Testis (tissue), 3 donors: Measurements from ENCODE around the gene RGS7. TPM values are rescaled to one million over a fixed set of nuclear protein-coding genes. Genes with fewer than 3 reads are reported as not detected.
"Not testable (repeated sequence)": the region's sequence is repeated elsewhere in the genome, so short reads cannot be mapped to it uniquely, and the experiment has no call there.

Source experiments
- DNase-seq: peaks from one replicate; pipeline ENCODE4 v3.0.0-alpha.2; 2019
- H3K27ac ChIP-seq, 2 donors: fragments of 200-600 bp; sonication (generic); one replicate each; pipeline ENCODE4 v1.5.1; 2019
- H3K27me3 ChIP-seq: fragments of 200-600 bp; sonication (generic); one replicate; pipeline ENCODE4 v1.5.1; 2019
- H3K36me3 ChIP-seq: fragments of 200-600 bp; sonication (generic); one replicate; pipeline ENCODE4 v1.5.1; 2017; ENCODE audit warnings: low read depth; ENCODE audit errors: missing control alignments
- H3K4me1 ChIP-seq: fragments of 200-600 bp; sonication (generic); one replicate; pipeline ENCODE4 v1.5.1; 2019
- H3K4me3 ChIP-seq, 2 donors: fragments of 200-600 bp; sonication (generic); one replicate each; pipeline ENCODE4 v1.5.1; 2017 to 2019
- H3K9me3 ChIP-seq: fragments of 200-600 bp; sonication (generic); one replicate; pipeline ENCODE4 v1.5.1; 2017
- POLR2A ChIP-seq: fragments of 450-650 bp; IDR thresholded peaks from one replicate; pipeline ENCODE4 v1.6.1; 2017; ENCODE audit warnings: antibody characterized with exemption, mild to moderate bottlenecking, moderate library complexity
- WGBS, 2 donors: methylation state at CpG; one replicate each; pipeline ENCODE4 v1.1.5; 2018; 5-methylcytosine and 5-hydroxymethylcytosine counted together
- intact Hi-C: fragments of 100-400 bp; cut with DNase I; formaldehyde crosslinking; loops from one replicate; pipeline ENCODE4 v1.15.1; 2023; ENCODE audit warnings: low total_unique reads
- microRNA counts, 2 donors: library from miRNA; unstranded; fragments of <30 nt; microRNA quantifications; one replicate each; lab custom pipeline; 2016
- microRNA-seq, 2 donors: library from miRNA; unstranded; fragments of <30 nt; microRNA quantifications; one replicate each; pipeline ENCODE4, GENCODE V29; 2016; ENCODE audit warnings: borderline number of aligned reads in 2 of 2, borderline replicate concordance in 1 of 2
- polyA plus RNA-seq: library from polyadenylated mRNA; stranded (reverse); fragments of 350-450 nt; fragmentation: Illumina TruSeq; extraction: RNeasy Lipid Tissue Mini Kit (QIAGEN cat#74804); gene quantifications from one replicate; pipeline ENCODE4 v1.2.3, GENCODE V29; 2014; ENCODE audit warnings: low read depth, low replicate concordance; ENCODE audit not compliant: insufficient read depth
- small RNA-seq, 2 donors: library from RNA; depleted of rRNA; stranded (forward); fragments of <200 nt; gene quantifications; one replicate each; pipeline ENCODE3, GENCODE V24; 2016
- total RNA-seq, 2 donors: library from RNA; depleted of rRNA; stranded (reverse); fragments of >200 nt; gene quantifications; one replicate each; pipeline ENCODE4 v1.2.3, GENCODE V29; 2016
- TF ChIP-seq, protein P1 (sequence below), 3 experiments: fragments of 450-650 bp in 2 of 3; fragments of 200-600 bp in 1 of 3; sonication (generic) in 1 of 3; IDR thresholded peaks; one replicate each; pipeline ENCODE4 v1.5.1; 2016 to 2019; ENCODE audit warnings: antibody characterized with exemption in 3 of 3, mild to moderate bottlenecking in 2 of 3, moderate library complexity in 1 of 3

Gene RGS7
- total and polyA plus RNA-seq, 3 donors from 2014 or later, result 5.0 to 6.6 (median 5.4) TPM

DNA sequence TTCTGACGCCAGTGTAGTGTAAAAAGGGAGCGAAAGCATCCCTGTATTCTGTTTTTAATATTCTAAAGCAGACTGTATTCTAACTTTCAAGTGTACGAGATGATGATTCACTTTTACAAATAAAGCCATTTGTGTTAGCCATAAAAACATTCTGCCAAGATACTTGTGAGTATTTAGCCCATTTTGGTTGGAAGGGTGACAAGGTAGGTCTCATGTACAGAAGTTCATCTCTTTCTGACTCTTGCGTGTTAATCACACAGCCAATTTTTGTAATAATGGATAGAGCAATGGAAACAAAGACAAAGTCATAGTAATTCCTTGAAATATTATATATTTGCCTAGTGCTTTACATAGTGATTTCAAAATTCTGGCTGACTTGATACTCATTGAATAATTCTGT lies 619.7 kb downstream of the RGS7 start:
- no peaks in the 10 kb centered on the region for H3K36me3 ChIP-seq
- no peak overlapping the region for H3K4me3 ChIP-seq
- intact Hi-C loops, result no loop called here
- TF ChIP-seq, protein P1, sequence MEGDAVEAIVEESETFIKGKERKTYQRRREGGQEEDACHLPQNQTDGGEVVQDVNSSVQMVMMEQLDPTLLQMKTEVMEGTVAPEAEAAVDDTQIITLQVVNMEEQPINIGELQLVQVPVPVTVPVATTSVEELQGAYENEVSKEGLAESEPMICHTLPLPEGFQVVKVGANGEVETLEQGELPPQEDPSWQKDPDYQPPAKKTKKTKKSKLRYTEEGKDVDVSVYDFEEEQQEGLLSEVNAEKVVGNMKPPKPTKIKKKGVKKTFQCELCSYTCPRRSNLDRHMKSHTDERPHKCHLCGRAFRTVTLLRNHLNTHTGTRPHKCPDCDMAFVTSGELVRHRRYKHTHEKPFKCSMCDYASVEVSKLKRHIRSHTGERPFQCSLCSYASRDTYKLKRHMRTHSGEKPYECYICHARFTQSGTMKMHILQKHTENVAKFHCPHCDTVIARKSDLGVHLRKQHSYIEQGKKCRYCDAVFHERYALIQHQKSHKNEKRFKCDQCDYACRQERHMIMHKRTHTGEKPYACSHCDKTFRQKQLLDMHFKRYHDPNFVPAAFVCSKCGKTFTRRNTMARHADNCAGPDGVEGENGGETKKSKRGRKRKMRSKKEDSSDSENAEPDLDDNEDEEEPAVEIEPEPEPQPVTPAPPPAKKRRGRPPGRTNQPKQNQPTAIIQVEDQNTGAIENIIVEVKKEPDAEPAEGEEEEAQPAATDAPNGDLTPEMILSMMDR (IDR thresholded peaks at IDR 0.05), result no peak
- TF ChIP-seq POLR2A, result no peak
- no peaks in the 10 kb centered on the region for H3K9me3 ChIP-seq
- H3K27me3 ChIP-seq, result no peaks in the 10 kb centered on the region
- DNase-seq, result no peak
- H3K27ac ChIP-seq, result no peak overlapping the region
- no peaks in the 10 kb centered on the region for H3K4me1 ChIP-seq
- 86 to 88% methylated on average over 4 of the region's 4 CpGs for WGBS, 2 donors

GRCh38 chr1:240734705-240735104 lies 622.3 kb downstream of the RGS7 start:
- H3K4me1 ChIP-seq, H3K4me3 ChIP-seq, DNase-seq, H3K36me3 ChIP-seq, H3K9me3 ChIP-seq, H3K27me3 ChIP-seq, H3K27ac ChIP-seq, intact Hi-C loops: not testable (repeated sequence)
- WGBS, 2 donors, result 83 to 85% methylated on average over 3 of the region's 3 CpGs

DNA sequence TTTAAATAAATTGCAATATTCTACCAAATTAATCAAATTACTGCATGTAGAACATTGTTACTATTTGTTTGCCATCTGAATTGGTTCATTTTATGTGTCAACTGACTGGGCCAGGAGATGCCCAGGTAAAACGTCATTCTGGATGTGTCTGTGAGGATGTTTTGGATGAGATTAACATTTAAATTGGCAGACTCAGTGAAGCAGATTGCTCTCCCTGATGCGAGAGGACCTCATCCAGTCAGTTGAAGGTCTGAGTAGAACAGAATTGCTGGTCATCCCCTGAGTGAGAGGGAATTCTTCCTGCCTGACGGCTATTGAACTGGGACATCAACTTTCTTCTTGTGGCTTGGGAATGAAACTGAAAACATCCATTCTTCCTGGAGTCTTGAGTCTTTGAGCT lies 623.0 kb downstream of the RGS7 start:
- 70 to 77% methylated on average over 3 of the region's 3 CpGs for WGBS, 2 donors
- intact Hi-C loops, result no loop called here

DNA sequence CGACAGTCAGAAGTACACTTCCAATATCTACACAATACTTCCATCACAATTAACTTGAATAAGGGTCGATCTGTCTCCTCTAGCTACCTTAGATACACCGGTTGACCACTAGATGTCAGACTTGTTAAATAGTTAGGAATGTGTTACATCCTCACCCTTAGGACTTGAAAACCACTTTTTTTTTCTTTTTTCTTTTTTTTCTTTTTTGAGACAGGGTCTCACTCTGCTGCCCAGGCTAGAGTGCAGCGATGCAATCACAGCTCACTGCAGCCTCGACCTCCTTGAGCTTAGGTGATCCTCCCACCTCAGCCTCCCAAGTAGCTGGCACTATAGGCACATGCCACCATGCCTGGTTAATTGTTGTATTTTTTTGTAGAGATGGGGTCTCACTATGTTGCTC lies 624.6 kb downstream of the RGS7 start:
- no peak overlapping the region for H3K4me3 ChIP-seq
- WGBS, 2 donors, result 10 to 29% methylated on average over 5 of the region's 5 CpGs
- no peaks in the 10 kb centered on the region for H3K36me3 ChIP-seq
- TF ChIP-seq, protein P1 (IDR thresholded peaks at IDR 0.05), result peak in 2 of 3 experiments; percentile 36 to 50
- TF ChIP-seq POLR2A, result no peak
- H3K9me3 ChIP-seq, result no peaks in the 10 kb centered on the region
- no peaks in the 10 kb centered on the region for H3K4me1 ChIP-seq
- intact Hi-C loops, result no loop called here
- no peaks in the 10 kb centered on the region for H3K27me3 ChIP-seq
- DNase-seq, result no peak
- H3K27ac ChIP-seq, result no peak overlapping the region

More for the DNA sequence above, 623.0 kb downstream of the RGS7 start:
- Histone ChIP-seq H3K27me3 (no peaks in the 10 kb centered on the region), H3K9me3 (no peaks in the 10 kb centered on the region), H3K4me3 (no peak overlapping the region), H3K4me1 (no peaks in the 10 kb centered on the region), H3K27ac (no peak overlapping the region), H3K36me3 (no peaks in the 10 kb centered on the region)
- TF ChIP-seq POLR2A, result no peak
- TF ChIP-seq, protein P1 (IDR thresholded peaks at IDR 0.05), result no peak
- DNase-seq, result no peak

MicroRNAs encoded within 50 kb of the gene (microRNA counts, 767-probe panel; counts per million panel counts)
- 0 to 152 counts per million in 2 donors for microRNA hsa-miR-3123 (lab: Ali Mortazavi, UCI)

Small RNA genes within 50 kb of the gene (microRNA-seq; reads per million reads assigned to microRNA genes)
- gene MIR3123, result 0 reads per million in 2 donors

Small RNA genes within 50 kb of the gene (small RNA-seq; reads per million reads assigned to genes)
- gene MIR3123, result 0 reads per million in 2 donors

Other genes starting within 250 kb of the RGS7 start
- 10 to 100 TPM; 39.7 to 54.6 TPM for gene FH, start 162.6 kb upstream of the RGS7 start, total RNA-seq
- gene FH, start 162.6 kb upstream of the RGS7 start, polyA plus RNA-seq, result 86.0 TPM
- under 1 TPM; 0.39 to 0.99 TPM for gene KMO, start 175.2 kb upstream of the RGS7 start, total RNA-seq
- 1.5 TPM for gene KMO, start 175.2 kb upstream of the RGS7 start, polyA plus RNA-seq